ENCODE data around the gene KCNJ15. TPM values are rescaled to one million over a fixed set of nuclear protein-coding genes. Genes with fewer than 3 reads are reported as not detected.

The KCNJ15 gene
- total RNA-seq, 1 donor from 2014 or later: 0.40 TPM

GRCh38 chr21:38334866-38335265 is 78.1 kb downstream of the KCNJ15 start:
- H3K36me3 Mint-ChIP-seq (ENCODE audit: low read depth): no peaks in the 10 kb centered on the region
- H3K9me3 Mint-ChIP-seq: peaks cover 8% of the 10 kb centered on the region
- no peak for DNase-seq (ENCODE audit: low read depth, low spot score)
- H3K4me3 Mint-ChIP-seq: no peak overlapping the region
- TF ChIP-seq CTCF (conservative IDR thresholded peaks at IDR 0.05): no peak
- no peaks in the 10 kb centered on the region for H3K27me3 Mint-ChIP-seq (ENCODE audit: low read depth)
- no peaks in the 10 kb centered on the region for H3K4me1 Mint-ChIP-seq
- no peak overlapping the region for H3K27ac Mint-ChIP-seq (ENCODE audit: unreplicated experiment)

GRCh38 chr21:38337793-38338192 is 81.0 kb downstream of the KCNJ15 start:
- no peaks in the 10 kb centered on the region for H3K4me1 Mint-ChIP-seq
- no peaks in the 10 kb centered on the region for H3K36me3 Mint-ChIP-seq (ENCODE audit: low read depth)
- DNase-seq (ENCODE audit: low read depth, low spot score): no peak
- peaks cover 6% of the 10 kb centered on the region for H3K9me3 Mint-ChIP-seq
- H3K4me3 Mint-ChIP-seq: no peak overlapping the region
- TF ChIP-seq CTCF (conservative IDR thresholded peaks at IDR 0.05): no peak
- H3K27ac Mint-ChIP-seq (ENCODE audit: unreplicated experiment): no peak overlapping the region
- no peaks in the 10 kb centered on the region for H3K27me3 Mint-ChIP-seq (ENCODE audit: low read depth)

- no peak overlapping the region for H3K27ac Mint-ChIP-seq (ENCODE audit: unreplicated experiment)
- TF ChIP-seq CTCF (conservative IDR thresholded peaks at IDR 0.05): no peak
- no peaks in the 10 kb centered on the region for H3K4me1 Mint-ChIP-seq
- no peak overlapping the region for H3K4me3 Mint-ChIP-seq
- H3K9me3 Mint-ChIP-seq: peaks cover 8% of the 10 kb centered on the region
- H3K36me3 Mint-ChIP-seq (ENCODE audit: low read depth): no peaks in the 10 kb centered on the region
- DNase-seq (ENCODE audit: low read depth, low spot score): no peak
- no peaks in the 10 kb centered on the region for H3K27me3 Mint-ChIP-seq (ENCODE audit: low read depth)
These were observed 83.3 kb downstream of the KCNJ15 start for GRCh38 chr21:38340131-38340530.

GRCh38 chr21:38341546-38342012 is 84.8 kb downstream of the KCNJ15 start:
- Mint-ChIP-seq H3K9me3 (peaks cover 8% of the 10 kb centered on the region), H3K4me1 (no peaks in the 10 kb centered on the region), H3K36me3 (ENCODE audit: low read depth) (no peaks in the 10 kb centered on the region), H3K27me3 (ENCODE audit: low read depth) (no peaks in the 10 kb centered on the region), H3K27ac (ENCODE audit: unreplicated experiment) (no peak overlapping the region), H3K4me3 (no peak overlapping the region)
- DNase-seq (ENCODE audit: low read depth, low spot score): no peak
- TF ChIP-seq CTCF (conservative IDR thresholded peaks at IDR 0.05): no peak

- Mint-ChIP-seq H3K4me3 (no peak overlapping the region), H3K9me3 (peaks cover 7% of the 10 kb centered on the region), H3K27ac (ENCODE audit: unreplicated experiment) (no peak overlapping the region), H3K27me3 (ENCODE audit: low read depth) (no peaks in the 10 kb centered on the region), H3K4me1 (no peaks in the 10 kb centered on the region), H3K36me3 (ENCODE audit: low read depth) (no peaks in the 10 kb centered on the region)
- no peak for TF ChIP-seq CTCF (conservative IDR thresholded peaks at IDR 0.05)
- DNase-seq (ENCODE audit: low read depth, low spot score): no peak
These were observed 85.9 kb downstream of the KCNJ15 start for GRCh38 chr21:38342739-38343138.

- H3K4me3 Mint-ChIP-seq: no peak overlapping the region
- peaks cover 7% of the 10 kb centered on the region for H3K9me3 Mint-ChIP-seq
- DNase-seq (ENCODE audit: low read depth, low spot score): no peak
- no peaks in the 10 kb centered on the region for H3K4me1 Mint-ChIP-seq
- no peak overlapping the region for H3K27ac Mint-ChIP-seq (ENCODE audit: unreplicated experiment)
- H3K27me3 Mint-ChIP-seq (ENCODE audit: low read depth): no peaks in the 10 kb centered on the region
- no peaks in the 10 kb centered on the region for H3K36me3 Mint-ChIP-seq (ENCODE audit: low read depth)
- no peak for TF ChIP-seq CTCF (conservative IDR thresholded peaks at IDR 0.05)
These were observed 86.9 kb downstream of the KCNJ15 start for GRCh38 chr21:38343691-38344090.
